ENCODE data around the gene ADSL. TPM values are rescaled to one million over a fixed set of nuclear protein-coding genes. Genes with fewer than 3 reads are reported as not detected.

The ADSL gene
- total RNA-seq, 1 donor from 2014 or later: 153 TPM

- Histone ChIP-seq H3K4me3 (ENCODE audit: low read depth, low read length) (no peak overlapping the region), H3K36me3 (ENCODE audit: control insufficient read depth, insufficient read depth, low read length) (no peaks in the 10 kb centered on the region), H3K27me3 (ENCODE audit: control insufficient read depth, insufficient read depth, low read length) (no peaks in the 10 kb centered on the region)
- no peak for TF ChIP-seq CTCF (IDR thresholded peaks at IDR 0.05; ENCODE audit: insufficient read depth, low read length, poor library complexity, severe bottlenecking)
- DNase-seq (ENCODE audit: low read depth): no peak
Observed at GRCh38 chr22:40330086-40330485, 16.2 kb upstream of the ADSL start.

- no peaks in the 10 kb centered on the region for H3K36me3 ChIP-seq (ENCODE audit: control insufficient read depth, insufficient read depth, low read length)
- H3K4me3 ChIP-seq (ENCODE audit: low read depth, low read length): no peak overlapping the region
- DNase-seq (ENCODE audit: low read depth): no peak
- no peak for TF ChIP-seq CTCF (IDR thresholded peaks at IDR 0.05; ENCODE audit: insufficient read depth, low read length, poor library complexity, severe bottlenecking)
- no peaks in the 10 kb centered on the region for H3K27me3 ChIP-seq (ENCODE audit: control insufficient read depth, insufficient read depth, low read length)
Observed at GRCh38 chr22:40330615-40331014, 15.7 kb upstream of the ADSL start.

DNA sequence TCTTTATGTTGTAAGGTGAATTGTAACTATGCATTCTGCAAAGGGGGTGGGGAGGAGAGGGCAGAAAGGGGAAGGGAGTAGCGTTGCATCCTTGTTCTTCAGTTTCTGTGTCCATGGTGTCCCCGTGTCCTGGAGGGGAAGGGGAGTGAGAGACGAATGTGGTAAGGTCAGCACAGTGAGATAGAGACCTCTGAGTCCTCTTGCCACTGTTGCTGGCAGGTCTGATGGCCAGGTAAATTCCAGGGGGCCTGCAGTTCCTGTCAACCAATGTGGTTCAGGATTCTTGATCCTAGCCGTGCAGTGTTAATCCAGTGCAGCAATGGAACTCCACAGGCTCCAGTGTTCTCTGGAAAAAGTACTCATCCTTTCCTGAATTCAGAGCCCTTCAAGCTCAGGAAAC lies 14.6 kb upstream of the ADSL start:
- Histone ChIP-seq H3K27me3 (ENCODE audit: control insufficient read depth, insufficient read depth, low read length) (no peaks in the 10 kb centered on the region), H3K36me3 (ENCODE audit: control insufficient read depth, insufficient read depth, low read length) (no peaks in the 10 kb centered on the region), H3K4me3 (ENCODE audit: low read depth, low read length) (no peak overlapping the region)
- no peak for DNase-seq (ENCODE audit: low read depth)
- no peak for TF ChIP-seq CTCF (IDR thresholded peaks at IDR 0.05; ENCODE audit: insufficient read depth, low read length, poor library complexity, severe bottlenecking)

- H3K27me3 ChIP-seq (ENCODE audit: control insufficient read depth, insufficient read depth, low read length): no peaks in the 10 kb centered on the region
- H3K36me3 ChIP-seq (ENCODE audit: control insufficient read depth, insufficient read depth, low read length): no peaks in the 10 kb centered on the region
- TF ChIP-seq CTCF (IDR thresholded peaks at IDR 0.05; ENCODE audit: insufficient read depth, low read length, poor library complexity, severe bottlenecking): no peak
- no peak overlapping the region for H3K4me3 ChIP-seq (ENCODE audit: low read depth, low read length)
- DNase-seq (ENCODE audit: low read depth): no peak
Observed at GRCh38 chr22:40332319-40332781, 13.9 kb upstream of the ADSL start.

DNA sequence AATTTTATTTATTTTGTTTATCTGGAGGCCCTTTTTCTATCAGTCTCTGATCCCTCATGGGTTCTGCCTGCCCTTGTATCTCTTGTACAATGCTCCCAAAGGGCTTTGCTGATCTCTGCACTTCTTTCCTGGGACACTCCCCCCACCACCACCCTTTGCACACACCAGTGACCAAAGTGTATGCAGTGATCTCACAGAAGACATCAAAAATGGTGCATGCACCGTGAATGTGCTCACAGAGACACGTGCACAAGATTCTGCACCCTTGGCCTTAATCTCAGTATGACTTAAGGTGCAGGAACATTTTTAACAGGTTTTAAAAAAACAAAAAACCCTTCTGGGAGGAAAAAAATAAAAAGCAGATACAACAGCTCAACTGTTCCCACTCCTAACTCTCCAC lies 12.2 kb upstream of the ADSL start:
- Histone ChIP-seq H3K4me3 (ENCODE audit: low read depth, low read length) (no peak overlapping the region), H3K27me3 (ENCODE audit: control insufficient read depth, insufficient read depth, low read length) (no peaks in the 10 kb centered on the region), H3K36me3 (ENCODE audit: control insufficient read depth, insufficient read depth, low read length) (no peaks in the 10 kb centered on the region)
- no peak for DNase-seq (ENCODE audit: low read depth)
- no peak for TF ChIP-seq CTCF (IDR thresholded peaks at IDR 0.05; ENCODE audit: insufficient read depth, low read length, poor library complexity, severe bottlenecking)

- no peaks in the 10 kb centered on the region for H3K27me3 ChIP-seq (ENCODE audit: control insufficient read depth, insufficient read depth, low read length)
- no peak for DNase-seq (ENCODE audit: low read depth)
- H3K36me3 ChIP-seq (ENCODE audit: control insufficient read depth, insufficient read depth, low read length): no peaks in the 10 kb centered on the region
- TF ChIP-seq CTCF (IDR thresholded peaks at IDR 0.05; ENCODE audit: insufficient read depth, low read length, poor library complexity, severe bottlenecking): no peak
- no peak overlapping the region for H3K4me3 ChIP-seq (ENCODE audit: low read depth, low read length)
Observed at GRCh38 chr22:40334899-40335298, 11.4 kb upstream of the ADSL start.

Measured in kidney epithelial cell (primary cell).